PFSK-1 (cell line): ENCODE results near the gene MAPKAPK3.

Source experiments
- FOXP2 ChIP-seq: optimal IDR thresholded peaks from 2 replicates; pipeline ENCODE3; 2011; ENCODE audit warnings: borderline replicate concordance, control low read depth, inconsistent platforms; ENCODE audit not compliant: insufficient read depth; ENCODE audit errors: extremely low read length, extremely low read depth
- POLR2AphosphoS5 ChIP-seq: IDR thresholded peaks from 2 replicates; pipeline ENCODE4 v1.6.1; 2012; ENCODE audit warnings: low read depth, mild to moderate bottlenecking, control low read depth, low read length, moderate library complexity
- SIN3A ChIP-seq: IDR thresholded peaks from 2 replicates; pipeline ENCODE4 v1.6.1; 2012; ENCODE audit warnings: mild to moderate bottlenecking, low read length, moderate library complexity, borderline replicate concordance; ENCODE audit not compliant: insufficient read depth
- TAF1 ChIP-seq: IDR thresholded peaks from 2 replicates; pipeline ENCODE4 v1.6.1; 2012; ENCODE audit warnings: low read length, control low read depth, borderline replicate concordance; ENCODE audit not compliant: insufficient read depth
- TF ChIP-seq, protein P1 (sequence below), 2 experiments: IDR thresholded peaks; 2 replicates each; pipeline versions ENCODE4 v1.6.1 to v1.8.0; 2011 to 2012; ENCODE audit warnings: low read depth in 2 of 2, low read length in 2 of 2, control low read depth in 1 of 2, inconsistent platforms in 1 of 2, mild to moderate bottlenecking in 1 of 2, moderate library complexity in 1 of 2; ENCODE audit not compliant: insufficient read depth in 1 of 2

MAPKAPK3 gene

DNA sequence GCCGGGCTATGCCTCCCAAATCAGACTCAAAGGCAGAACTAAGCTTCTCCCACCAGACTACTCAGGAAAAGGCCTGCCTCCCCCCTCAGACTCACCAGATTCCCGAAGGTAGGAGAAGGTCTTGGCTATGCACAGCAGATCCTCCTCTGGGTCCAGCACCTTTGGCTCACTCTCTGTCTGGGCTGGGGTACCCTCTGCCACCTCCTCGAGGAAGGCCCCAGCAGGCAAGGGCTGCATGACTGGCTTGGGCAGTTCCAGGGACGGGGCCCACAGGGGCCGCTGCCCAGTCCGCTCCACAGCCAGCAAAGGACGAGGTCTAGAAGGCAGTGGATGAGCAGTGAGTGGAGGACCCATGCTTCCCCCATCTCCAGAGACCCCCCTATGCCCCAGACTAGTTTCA is 8.7 kb upstream of the MAPKAPK3 start:
- TF ChIP-seq, protein P1, sequence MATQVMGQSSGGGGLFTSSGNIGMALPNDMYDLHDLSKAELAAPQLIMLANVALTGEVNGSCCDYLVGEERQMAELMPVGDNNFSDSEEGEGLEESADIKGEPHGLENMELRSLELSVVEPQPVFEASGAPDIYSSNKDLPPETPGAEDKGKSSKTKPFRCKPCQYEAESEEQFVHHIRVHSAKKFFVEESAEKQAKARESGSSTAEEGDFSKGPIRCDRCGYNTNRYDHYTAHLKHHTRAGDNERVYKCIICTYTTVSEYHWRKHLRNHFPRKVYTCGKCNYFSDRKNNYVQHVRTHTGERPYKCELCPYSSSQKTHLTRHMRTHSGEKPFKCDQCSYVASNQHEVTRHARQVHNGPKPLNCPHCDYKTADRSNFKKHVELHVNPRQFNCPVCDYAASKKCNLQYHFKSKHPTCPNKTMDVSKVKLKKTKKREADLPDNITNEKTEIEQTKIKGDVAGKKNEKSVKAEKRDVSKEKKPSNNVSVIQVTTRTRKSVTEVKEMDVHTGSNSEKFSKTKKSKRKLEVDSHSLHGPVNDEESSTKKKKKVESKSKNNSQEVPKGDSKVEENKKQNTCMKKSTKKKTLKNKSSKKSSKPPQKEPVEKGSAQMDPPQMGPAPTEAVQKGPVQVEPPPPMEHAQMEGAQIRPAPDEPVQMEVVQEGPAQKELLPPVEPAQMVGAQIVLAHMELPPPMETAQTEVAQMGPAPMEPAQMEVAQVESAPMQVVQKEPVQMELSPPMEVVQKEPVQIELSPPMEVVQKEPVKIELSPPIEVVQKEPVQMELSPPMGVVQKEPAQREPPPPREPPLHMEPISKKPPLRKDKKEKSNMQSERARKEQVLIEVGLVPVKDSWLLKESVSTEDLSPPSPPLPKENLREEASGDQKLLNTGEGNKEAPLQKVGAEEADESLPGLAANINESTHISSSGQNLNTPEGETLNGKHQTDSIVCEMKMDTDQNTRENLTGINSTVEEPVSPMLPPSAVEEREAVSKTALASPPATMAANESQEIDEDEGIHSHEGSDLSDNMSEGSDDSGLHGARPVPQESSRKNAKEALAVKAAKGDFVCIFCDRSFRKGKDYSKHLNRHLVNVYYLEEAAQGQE (IDR thresholded peaks at IDR 0.05; ENCODE audit: insufficient read depth in 1 of 2, low read depth in 2 of 2, low read length in 2 of 2): no peak
- no peak for TF ChIP-seq FOXP2
- no peak for TF ChIP-seq POLR2AphosphoS5
- no peak for TF ChIP-seq SIN3A
- TF ChIP-seq TAF1: no peak

DNA sequence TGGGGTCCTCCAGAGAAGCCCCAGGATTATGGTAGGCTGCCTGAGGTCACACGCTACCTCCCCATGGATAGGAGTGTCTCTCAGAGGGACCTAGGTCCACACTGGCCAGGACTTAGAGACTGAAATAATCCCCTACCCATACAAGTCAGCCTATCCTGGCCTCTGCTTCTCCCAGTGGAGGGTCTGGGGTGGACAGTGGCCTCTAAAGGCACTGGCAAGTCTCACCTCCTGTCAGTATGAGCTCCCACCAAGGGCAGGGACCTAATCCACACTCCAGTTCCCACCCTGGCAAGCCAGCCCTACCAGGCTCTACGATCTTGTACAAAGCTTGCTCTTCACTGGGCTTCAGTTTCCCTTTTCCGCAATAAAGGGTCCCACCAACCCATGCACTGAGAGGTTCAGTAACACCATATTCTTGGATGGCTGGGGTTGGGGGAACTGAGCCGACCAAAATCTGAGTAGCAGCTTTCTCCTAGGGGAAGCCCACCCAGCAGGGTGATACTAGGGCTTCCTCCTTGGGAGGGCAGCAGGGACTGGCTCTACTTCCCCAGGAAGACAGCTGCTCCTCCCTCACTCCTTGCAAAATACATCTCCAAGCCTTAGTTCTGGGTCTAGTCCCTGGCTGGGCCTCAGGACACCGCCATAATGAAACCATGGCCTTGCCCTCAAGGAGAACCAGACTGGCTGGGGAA is 7.7 kb upstream of the MAPKAPK3 start:
- TF ChIP-seq SIN3A (no peak), FOXP2 (no peak)
- TF ChIP-seq, protein P1 (IDR thresholded peaks at IDR 0.05; ENCODE audit: insufficient read depth in 1 of 2, low read depth in 2 of 2, low read length in 2 of 2): no peak

DNA sequence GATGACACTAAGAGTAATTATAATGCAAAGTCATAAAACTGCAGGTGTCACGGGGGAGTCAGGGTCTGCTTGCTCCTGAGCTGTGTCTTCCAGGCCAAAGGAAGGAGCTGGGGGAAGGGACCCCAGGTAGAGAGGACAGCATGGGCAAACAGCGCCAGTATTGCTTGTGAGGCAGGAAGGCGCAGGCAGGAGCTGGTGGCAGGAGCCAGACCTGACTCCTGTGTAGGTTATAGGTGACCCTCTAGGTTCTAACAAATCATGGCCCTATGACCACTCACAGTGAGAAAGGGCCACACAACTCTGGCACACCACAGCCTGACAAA is 7.2 kb upstream of the MAPKAPK3 start:
- TF ChIP-seq, protein P1 (IDR thresholded peaks at IDR 0.05; ENCODE audit: insufficient read depth in 1 of 2, low read depth in 2 of 2, low read length in 2 of 2): no peak
- no peak for TF ChIP-seq SIN3A
- TF ChIP-seq FOXP2: no peak
- TF ChIP-seq TAF1: no peak
- TF ChIP-seq POLR2AphosphoS5: no peak

DNA sequence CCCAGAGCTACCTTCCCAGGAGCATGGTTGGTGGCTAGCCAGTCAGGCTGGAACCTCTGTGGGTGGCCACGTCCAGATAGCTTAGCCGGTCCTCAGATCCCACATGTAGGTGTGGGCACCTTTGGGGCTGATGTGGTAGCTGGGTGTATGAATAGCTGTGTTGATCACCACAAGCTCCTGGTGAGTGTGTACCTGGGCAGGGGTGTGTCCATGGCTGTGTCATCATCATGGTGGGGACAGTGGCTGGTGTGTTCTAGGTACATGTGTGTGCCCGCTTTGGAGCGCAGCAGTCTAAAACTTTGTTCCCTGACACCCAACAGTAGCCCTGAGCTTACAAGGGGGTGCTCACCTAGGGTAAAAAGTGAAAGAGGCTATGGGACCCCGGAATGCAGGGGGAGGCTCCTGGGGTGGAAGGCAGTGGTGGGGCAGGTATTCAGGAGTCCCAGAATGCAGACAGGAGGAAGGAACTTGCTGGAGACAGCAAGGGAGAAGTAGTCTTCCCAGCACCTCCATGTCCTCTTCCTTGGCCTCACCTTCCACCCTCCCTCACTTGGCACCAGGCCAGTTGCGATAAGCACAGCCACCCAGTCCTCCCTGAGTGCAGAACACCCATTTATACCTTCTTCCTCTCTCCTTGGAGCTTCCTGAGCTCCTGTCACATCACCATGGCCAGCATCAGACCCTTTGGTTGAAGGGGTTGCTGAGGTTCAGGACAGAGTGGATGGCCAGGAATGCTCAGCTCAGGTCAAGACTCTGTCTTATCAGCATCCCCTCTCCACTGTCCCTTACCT is 6.6 kb upstream of the MAPKAPK3 start:
- TF ChIP-seq, protein P1 (IDR thresholded peaks at IDR 0.05; ENCODE audit: insufficient read depth in 1 of 2, low read depth in 2 of 2, low read length in 2 of 2): no peak
- TF ChIP-seq SIN3A: no peak
- no peak for TF ChIP-seq TAF1
- no peak for TF ChIP-seq POLR2AphosphoS5
- TF ChIP-seq FOXP2: no peak
